Spleen (tissue), 7 donors: ENCODE measurements around the gene SEPSECS.

Source experiments
- POLR2A ChIP-seq, 3 donors: fragments of 450-650 bp; IDR thresholded peaks; one replicate each; pipeline ENCODE4 v1.5.1; 2017; ENCODE audit warnings: antibody characterized with exemption in 3 of 3, mild to moderate bottlenecking in 1 of 3
- POLR2AphosphoS5 ChIP-seq, 3 donors: sonication (generic); formaldehyde crosslinking; IDR thresholded peaks; one replicate each; pipeline ENCODE4 v1.5.1; 2017; ENCODE audit warnings: antibody characterized with exemption in 3 of 3
- TF ChIP-seq, protein P1 (sequence below), 11 experiments: fragments of 200-600 bp in 7 of 11; fragments of 450-650 bp in 4 of 11; sonication (generic) in 4 of 11; IDR thresholded peaks in 8 of 11; conservative IDR thresholded peaks in 3 of 11; 1 replicate in 7 of 11; 2 replicates in 4 of 11; pipeline versions ENCODE4 v1.4.0 to v1.8.0; 2016 to 2021; ENCODE audit warnings: antibody characterized with exemption in 11 of 11, inconsistent platforms in 4 of 11, mild to moderate bottlenecking in 1 of 11
- donor health status: DM: no; HTN: no; CAD: no; lungs with moderate emphysema.
- donor health status: DM: no; HTN: no; CAD: no.
- donor health status: DM: no; HTN: no; CAD: no.

DNA sequence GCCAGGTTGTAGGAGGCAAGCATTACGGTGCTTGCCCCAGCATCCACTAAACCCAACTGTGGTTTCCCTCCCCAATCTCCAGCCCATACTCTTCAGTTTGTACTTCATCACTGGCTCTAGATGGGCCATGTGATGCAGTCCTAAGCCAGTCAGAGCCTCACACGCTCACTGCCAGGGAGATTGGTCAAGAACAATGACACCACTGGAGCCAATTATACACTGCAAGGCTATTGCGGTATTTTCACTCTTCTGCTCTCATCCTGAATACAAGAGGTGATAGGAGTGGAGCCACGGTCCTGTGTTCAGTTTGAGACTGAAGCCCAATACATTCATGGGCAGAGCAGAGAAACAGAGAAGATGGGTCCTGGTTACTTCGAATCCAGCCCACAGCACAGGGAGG lies 58.4 kb downstream of the SEPSECS start:
- TF ChIP-seq POLR2A (IDR thresholded peaks at IDR 0.05), result no peak
- TF ChIP-seq, protein P1, sequence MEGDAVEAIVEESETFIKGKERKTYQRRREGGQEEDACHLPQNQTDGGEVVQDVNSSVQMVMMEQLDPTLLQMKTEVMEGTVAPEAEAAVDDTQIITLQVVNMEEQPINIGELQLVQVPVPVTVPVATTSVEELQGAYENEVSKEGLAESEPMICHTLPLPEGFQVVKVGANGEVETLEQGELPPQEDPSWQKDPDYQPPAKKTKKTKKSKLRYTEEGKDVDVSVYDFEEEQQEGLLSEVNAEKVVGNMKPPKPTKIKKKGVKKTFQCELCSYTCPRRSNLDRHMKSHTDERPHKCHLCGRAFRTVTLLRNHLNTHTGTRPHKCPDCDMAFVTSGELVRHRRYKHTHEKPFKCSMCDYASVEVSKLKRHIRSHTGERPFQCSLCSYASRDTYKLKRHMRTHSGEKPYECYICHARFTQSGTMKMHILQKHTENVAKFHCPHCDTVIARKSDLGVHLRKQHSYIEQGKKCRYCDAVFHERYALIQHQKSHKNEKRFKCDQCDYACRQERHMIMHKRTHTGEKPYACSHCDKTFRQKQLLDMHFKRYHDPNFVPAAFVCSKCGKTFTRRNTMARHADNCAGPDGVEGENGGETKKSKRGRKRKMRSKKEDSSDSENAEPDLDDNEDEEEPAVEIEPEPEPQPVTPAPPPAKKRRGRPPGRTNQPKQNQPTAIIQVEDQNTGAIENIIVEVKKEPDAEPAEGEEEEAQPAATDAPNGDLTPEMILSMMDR (IDR thresholded peaks at IDR 0.05 in 8 of 11, conservative IDR thresholded peaks at IDR 0.05 in 3 of 11), result no peak
- no peak for TF ChIP-seq POLR2AphosphoS5 (IDR thresholded peaks at IDR 0.05)
